GM21367 (cell line): Measurements from ENCODE around the gene PKMYT1.

Experiments used
- ATAC-seq: cut with Tn5 transposase; IDR thresholded peaks from one replicate; pipeline ENCODE4 v1.9.1; 2021; ENCODE audit not compliant: unreplicated experiment

Gene PKMYT1

DNA sequence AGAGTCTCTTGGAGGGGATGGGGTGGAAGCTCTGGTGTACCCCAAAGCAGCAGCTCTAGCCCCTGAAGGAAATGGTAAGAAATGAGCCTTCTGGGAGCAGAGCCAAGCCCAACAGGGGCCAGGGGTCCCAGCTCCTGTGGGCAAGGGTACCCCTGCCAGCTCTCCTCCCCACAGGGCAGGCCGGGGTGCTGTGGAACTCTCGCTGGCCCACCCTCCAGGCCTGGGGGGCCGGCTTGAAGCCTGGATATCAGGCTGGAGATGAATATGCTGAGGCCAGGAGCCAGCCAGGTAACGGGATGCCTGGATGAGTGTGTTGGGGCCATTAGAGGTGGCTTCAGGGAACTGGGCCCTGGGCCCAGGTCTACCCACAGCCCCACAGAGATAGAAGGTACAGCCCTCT is 20.3 kb upstream of the PKMYT1 start:
- no peak for ATAC-seq

DNA sequence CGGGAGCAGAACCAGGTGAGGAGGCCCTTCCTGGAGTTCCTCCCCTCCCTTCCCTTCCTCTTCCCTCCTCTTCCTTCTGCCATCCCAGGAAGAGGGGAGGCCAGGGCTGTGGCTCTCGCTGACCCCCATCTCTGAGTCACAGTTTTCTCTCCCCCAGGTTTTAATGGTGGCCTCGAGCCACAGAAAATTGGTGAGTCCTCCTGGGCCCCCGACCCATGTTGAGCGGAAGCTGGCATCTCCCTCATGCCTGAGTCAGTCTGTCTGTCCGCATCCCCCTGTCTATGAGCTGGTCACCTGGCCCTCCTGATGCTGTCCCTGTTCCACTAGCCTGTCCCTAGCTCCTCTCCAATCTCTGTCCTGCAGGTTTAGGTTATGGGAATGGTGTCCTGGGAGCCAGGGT is 19.7 kb upstream of the PKMYT1 start:
- ATAC-seq = no peak

DNA sequence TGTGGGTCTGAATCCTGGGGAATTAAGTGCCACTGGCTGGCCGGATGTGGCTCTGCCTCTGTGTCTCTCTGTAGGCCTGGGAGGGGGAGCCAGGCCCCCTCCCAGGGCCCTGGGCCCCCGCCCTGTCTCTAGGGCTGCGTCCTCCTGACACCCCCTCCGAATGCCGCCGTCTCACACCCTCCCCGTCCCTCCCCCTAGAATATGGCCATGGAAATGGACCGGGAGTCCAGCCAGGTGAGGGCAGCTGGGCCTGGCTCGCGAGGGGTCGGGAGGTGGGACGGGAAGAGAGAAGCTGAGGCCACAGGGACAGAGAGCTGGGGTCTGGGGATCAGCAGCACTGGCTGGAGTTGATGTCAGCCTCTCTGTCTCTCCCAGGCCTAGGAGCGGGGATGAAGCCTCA is 16.1 kb upstream of the PKMYT1 start:
- ATAC-seq = no peak

DNA sequence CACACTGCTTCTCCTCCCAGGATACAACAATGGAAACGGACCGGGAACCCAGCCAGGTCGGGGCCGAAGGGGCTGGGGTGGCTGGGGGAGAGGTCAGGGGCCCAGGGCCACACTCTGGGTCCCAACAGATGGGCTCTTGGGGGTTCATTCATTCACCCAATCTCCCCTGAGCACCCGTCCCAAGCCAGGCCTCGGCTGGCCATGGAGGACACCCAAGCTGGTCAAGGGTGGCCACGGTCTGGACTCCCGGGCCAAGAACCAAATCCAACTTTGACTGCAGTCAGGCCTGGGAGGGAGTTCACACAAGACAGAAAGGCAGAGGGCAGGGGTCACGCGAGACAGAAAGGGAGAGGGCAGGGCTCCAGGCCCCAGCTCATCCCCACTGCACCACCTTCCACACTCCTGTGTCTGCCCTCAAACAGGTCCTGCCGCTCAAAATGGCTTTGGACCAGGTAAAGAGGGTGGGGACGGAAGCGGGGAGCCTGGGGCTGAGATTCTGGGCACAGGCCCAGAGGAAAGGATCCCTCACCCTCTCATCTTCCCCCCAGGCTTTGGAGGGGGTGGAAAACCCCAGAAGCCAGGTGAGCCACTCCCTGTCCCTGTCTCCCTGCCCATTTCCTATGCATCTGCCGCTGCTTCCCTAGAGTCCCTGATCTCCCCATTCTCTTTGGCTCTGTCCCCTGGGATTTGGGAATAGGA is 12.3 kb upstream of the PKMYT1 start:
- no peak for ATAC-seq

DNA sequence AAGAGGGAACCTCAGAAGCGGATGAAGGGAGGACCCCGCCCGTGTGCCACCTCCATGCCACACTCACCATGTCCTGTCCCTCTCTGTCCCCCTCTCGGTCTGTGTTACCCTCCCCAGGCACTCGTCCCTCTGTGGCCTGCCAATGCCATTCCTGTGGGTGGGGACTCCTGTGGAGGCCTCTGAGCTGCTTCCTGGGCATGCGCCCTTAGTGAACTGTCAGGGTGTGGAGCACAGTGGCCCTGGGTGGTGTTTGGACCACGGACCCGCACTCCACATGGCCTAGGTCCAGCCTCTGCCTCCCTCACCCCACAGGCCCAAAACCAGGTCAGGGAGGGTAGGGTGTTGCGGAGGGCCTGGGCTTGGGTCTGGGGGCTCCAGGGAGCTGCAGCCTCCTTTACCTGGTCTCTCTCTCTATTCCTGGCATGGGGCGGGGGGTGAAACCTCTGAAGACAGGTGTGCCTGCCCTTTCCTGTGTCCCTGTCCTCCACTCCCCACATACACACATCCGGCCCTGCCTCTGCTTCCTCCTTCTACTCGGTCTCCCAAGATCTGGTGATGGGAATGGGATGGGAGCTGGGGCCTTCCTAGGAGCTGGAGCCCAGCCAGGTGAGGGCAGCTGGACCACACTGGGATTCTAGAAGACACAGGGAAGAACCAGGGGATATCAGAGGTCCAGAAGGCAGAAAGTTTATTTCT is 11.5 kb upstream of the PKMYT1 start:
- no peak for ATAC-seq

DNA sequence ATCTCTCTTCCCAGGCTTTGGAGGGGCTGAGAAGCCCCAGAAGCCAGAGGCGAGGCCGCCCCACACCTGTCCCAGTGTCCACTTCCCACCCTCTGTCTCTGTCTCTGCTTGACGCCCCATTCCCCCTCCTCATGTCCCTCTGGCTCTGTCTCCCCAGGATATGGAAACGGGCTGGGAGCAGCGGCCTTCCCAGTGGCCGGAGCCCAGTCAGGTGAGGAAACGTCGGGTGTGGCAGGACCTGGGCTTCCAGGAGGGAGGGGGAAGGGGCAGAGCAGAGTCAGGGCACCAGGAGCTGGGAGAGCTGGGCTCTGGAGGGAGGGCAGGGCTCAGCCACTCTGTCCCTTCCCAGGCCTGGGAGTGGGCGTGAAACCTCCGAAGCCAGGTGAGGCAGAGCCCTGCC is 10.6 kb upstream of the PKMYT1 start:
- no peak for ATAC-seq

DNA sequence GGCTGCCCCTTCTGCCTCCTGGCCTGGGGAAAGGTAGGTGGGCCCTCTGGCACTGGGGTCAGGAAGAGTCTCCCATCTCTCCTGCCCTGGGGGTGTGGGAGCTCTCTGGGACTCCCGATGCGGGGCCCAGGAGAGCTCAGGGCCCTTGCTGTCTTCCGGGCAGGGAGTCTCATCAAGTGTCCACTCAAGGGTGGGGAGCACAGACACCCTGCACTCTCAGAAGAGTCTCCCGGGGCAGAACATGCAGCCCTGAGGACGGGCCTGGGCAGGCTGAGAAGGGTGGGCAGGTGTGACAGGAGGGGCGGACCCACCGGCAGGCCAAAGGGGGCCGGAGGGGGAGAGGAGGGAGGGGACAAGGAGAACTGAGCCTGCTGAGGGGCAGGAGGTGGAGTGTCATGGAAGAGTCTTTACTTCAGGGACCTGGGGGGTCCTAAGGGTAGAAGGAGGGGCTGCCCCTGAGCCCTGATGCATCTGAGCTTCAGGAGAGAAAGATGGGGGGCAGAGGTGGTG is 8.4 kb upstream of the PKMYT1 start:
- no peak for ATAC-seq

DNA sequence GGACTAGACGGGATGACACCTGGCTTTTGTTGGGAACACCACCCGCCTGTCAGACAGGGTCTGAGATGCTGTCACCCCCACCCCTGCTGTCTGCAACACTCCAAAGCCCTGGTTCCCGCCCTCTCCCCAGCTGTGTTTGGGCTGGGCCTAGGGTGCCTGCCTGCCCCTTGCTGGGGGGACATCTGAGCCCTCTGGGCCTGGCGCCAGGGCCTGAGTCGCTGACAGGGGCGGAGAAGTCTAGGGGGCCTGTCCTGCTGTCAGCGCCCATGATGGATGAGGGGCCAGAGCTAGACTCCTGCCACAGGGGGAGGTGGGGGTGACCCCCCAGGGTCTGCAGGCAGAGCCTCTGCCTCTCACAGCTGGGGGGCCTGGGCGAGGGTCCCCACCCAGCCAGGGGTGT is 7.6 kb upstream of the PKMYT1 start:
- no peak for ATAC-seq

DNA sequence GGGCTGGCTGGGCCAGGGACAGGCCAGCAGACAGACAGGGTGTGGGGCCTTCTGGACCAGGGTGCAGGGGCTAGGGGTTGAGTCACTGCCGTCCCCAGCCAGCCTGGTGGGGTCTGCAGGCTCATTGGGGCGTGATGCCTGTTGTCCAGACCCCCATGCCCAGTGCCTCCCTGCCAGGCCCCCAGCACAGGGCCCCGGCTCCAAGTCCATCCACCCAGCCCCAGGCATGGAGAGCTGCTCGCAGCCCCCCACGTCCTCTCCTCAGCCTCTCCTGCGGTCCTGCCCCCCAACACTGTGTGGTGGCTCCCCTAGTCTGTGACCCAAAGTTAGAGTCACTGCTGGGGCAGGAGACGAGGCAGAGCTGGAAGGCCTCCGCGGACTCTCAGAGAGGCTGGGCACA is 7.0 kb upstream of the PKMYT1 start:
- ATAC-seq = no peak

DNA sequence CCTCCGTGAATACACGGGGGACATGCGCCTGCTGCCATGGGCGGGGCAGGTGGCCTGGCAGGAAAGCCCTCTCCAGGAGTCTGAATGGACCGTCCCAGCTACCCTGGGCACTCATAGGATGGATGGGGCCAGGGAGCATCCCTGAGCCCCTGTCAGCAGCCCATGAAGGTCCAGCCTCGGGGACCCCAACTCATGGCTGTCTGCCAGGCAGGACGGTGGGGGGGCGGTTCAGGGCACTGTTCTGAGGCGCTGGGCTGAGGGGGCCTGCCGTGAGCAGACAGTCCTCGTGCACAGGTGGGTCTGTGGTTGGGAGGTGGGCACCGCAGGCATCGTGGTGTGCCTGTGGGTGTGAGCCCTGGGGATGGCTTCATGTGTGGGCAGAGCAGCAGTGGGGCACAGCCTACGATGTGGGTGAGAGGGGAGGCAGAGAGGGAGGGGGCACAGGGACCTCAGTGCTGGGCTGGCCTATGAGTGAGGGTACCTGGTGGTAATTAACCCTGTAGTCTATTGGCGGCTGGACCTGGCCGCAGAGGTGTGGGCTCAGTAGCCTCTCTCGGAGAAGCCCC is 6.5 kb upstream of the PKMYT1 start:
- no peak for ATAC-seq

DNA sequence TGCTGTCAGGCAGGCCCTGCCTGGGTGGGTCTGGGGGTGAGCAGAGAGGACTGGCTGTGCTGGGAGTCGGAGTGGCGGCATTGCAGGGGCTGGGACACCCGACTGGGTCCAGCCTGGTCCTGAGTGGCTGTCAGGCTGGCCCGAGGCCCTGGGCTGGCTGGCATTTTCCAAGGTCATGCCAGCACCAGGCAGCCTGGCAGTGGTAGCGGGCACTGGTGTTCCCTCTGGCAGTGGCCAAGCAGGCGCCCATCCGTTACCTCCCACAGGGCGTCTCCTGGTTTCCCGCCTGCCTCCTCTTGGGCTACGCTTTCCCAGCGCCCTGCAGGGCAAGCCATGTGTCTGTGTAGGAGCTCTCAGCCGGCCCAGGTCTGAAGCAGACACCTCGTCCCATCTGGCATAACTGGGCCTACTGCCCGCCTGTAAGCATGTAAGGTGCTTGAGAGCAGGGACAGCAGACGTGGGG is 5.7 kb upstream of the PKMYT1 start:
- no peak for ATAC-seq

DNA sequence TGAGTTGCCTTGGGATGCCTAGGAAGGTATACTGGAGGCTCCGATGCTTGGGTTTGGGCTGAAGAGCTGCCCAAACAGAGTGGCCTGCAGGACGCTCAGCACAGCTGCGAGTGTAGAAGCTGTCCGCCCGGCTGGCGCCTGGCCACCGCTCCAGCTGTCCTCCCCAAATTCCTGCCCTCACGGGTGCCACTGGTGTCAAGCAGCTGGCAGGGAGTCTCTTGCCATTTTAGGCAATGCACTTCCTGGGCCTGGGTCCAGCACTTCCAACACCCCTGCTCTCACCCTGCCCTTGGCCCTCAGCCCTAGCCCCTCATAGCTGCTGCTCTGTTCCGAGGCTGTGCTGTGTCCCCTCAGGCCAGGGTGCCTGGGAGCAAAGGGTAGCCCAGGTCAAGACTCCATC is 5.2 kb upstream of the PKMYT1 start:
- no peak for ATAC-seq

DNA sequence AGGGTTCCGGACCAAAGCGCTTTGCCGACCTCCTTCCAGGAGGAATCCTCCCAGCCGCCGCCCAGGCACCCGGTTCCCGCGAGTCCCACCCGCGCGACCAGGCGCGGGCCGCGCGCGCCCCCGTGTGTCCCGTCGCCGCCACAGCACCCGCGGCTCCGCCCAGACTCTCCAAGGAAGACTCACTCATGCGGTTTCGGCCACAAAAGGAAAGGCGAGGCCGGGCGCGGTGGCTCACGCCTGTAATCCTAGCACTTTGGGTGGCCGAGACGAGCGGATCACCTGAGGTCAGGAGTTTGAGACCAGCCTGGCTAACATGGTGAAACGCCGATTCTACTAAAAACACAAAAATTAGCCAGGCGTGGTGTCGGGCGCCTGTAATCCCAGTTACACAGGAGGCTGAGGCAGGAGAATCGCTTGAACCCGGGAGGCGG is 3.5 kb upstream of the PKMYT1 start:
- no peak for ATAC-seq

DNA sequence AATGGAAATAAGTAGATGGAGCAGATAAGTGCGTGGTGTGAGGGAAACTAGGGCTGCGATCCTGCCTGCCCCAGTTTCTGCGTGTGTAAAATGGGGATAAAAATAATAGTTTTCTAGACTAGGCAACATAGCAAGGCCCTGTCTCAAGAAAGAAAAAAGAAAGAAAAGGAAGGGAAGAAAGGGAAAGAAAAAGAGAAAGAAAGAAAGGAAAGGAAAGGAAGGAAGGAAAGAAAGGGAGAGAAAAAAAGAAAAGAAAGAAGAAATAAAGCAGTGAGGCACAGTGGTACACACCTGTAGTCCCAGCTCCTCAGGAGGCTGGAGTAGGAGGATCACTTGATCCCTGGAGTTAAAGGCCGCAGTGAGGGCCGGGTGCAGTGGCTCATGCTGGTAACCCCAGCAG is 2.2 kb upstream of the PKMYT1 start:
- ATAC-seq = no peak

DNA sequence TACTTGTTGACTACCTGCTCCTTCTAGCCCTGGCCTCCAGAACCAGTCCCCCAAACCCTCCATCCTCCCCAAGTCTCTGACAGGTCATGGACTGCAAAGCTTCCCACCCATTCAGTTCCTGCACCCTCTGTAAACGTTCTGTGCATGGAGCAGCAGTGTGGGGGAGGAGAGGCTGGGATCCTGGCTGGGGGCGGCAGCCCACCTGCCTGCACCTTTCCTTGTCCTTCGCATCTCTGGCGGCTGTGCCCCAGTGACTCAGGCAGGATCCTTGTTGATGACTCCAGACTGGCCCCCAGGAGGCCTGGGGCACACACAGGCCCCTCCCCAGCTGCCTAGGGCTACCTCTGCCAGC is 1.6 kb upstream of the PKMYT1 start:
- no peak for ATAC-seq

DNA sequence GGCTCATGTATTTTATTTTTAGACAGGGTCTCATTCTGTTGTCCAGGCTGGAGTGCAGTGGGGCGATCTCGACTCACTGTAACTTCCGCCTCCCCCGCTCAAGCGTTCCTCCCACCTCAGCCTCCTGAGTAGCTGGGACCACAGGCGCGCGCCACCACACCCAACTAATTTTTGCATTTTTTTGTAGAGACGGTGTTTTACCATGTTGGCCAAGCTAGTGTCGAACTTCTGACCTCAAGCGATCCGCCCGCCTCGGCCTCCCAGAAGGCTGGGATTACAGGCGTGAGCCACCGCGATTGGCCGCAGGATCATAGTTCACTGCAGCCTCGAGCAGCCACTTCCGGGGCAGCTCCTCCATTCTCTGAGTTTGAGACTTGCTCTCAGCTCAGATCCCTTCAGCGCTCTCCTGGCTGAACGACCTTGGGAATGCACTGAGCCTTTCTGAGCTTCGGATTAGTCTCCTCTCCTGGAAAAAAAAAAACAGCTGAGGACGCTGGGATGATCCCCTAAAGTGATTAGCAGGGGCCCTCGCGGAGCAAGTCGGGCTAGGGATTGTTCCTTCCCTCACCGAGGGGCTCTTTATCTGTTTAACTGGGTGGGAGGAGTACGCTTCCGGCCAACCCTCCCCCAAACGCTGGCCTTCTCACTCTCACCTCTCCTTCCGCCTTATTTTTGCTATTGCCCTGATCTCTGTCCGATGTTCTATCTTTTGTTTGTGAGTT is 1.1 kb upstream of the PKMYT1 start:
- ATAC-seq = no peak

DNA sequence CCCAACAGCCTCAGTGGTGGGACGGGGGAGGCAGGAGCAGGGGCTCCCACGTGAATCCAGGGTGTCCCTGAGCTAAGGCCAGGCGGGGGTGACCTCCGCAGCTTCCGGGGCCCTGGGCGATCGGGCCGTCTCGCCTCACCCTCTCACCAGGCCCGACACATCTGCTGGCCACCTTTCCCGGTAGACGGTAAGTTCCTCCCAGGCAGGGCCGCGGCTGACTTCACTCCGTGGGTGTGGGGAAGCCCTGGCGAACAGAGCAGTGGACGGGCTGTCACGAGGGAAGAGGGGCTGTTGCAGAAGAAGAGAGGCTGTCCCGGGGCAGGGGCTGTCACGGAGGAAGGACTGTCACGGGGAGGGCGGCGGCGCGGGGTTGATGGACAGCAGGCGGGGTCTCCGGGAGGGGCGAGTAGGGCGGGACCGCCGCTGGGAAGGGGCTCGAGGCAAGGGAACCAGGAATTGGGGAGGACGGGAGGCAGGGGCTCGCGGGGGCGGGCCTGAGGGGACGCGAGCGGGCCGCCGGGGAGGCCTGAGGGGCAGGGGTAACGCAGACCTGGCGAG is 498 bp downstream of the PKMYT1 start:
- no peak for ATAC-seq

DNA sequence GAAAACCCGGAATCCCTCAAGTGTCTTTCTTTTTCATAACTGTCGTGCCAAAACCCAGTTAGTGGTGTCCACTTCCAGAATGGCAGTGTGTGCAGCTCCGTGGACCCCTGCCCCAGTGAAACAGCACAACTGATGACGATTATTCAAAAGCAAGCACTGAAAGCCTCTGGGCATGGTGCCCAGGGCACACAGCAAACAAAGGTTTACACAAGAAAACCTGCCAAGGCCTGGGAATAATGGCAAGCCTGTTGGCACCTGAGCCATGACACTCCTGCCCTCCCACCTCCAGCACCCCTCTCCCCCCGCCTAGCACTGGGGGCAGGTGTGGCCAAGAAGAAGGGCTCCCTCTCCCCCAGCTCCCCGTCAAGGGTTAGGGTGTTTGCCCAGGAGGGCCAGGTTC is 2.8 kb downstream of the PKMYT1 start:
- no peak for ATAC-seq

DNA sequence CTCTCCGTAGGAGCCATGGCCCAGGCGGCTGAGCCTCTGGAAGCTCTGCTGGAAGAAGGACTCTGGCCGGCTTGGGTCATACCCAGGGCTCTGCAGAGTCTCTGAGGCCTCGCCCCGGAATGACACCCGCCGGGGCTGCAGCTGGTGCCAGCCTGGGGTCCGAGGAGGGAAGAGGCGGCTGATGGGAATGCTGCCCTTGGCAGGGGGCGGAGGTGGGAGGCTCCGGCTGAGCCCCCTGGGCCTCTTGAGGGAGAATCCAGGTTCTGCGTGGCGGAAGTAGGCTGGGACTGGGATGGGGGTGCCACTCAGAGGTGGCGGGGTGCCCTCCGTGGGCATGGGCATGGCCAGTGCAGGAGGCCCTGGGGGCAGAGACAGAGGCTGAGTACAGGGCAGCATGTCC is 3.6 kb downstream of the PKMYT1 start:
- ATAC-seq = no peak

DNA sequence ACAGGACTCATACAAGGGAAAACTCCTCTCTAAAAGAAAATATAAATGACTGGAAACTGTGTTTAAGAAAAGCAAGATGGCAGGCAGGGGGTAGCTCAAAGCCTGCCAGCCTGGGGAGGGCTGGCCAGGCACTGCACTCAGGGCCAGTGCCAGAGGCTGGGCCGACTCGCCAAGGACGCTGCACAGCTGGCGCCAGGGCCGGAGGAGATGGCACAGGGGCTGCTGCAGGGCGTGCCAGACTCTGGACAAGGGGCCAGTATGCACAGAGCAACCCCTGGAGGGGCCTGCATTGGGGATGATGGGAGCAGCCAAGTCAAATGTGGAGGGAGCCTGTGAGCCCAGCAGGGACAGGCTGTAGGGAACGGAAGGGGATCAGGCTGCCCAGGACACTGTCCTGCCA is 4.0 kb downstream of the PKMYT1 start:
- ATAC-seq = no peak

DNA sequence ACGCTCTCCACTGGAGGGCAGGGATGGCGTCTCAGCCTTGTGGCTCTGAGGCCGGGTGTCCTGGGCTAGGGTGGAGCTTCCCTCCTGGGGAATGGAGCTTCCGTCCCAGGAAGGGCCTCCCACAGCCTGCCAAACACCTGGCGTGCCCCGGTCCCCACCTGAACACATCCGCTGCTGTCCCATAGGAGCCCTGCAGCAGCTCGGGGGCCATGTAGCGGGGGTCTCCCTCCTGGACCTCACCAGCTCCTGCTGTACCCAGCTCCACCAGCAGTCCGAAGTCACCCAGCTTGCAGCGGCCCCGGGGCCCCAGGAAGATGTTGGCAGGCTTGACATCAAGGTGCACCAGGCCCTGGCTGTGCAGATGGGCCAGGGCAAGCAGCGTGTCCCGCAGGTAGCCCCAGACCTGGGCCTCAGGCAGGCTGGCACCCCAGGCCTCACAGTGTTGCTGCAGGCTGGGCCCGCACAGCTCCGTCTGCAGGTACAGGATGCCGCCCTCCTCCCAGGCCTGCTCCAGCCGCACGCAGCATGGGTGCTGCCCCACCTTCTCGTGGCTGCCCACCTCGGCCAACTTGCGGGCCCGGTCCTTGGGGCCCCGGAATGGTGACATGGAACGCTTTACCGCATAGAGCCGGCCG is 5.0 kb downstream of the PKMYT1 start:
- no peak for ATAC-seq
